ENCODE measurements around the gene C1QTNF7. TPM values are rescaled to one million over a fixed set of nuclear protein-coding genes. Genes with fewer than 3 reads are reported as not detected.

C1QTNF7 gene
- total and polyA plus RNA-seq, 2 of the 13 experiments (the other 11 are each of a cell fraction or from before 2014, with no cell fraction given): not detected

GRCh38 chr4:15414551-15415091 lies 13.2 kb upstream of the C1QTNF7 start:
- TF ChIP-seq HNF4G (IDR thresholded peaks at IDR 0.05; ENCODE audit: borderline replicate concordance, low read depth, low read length) (no peak), HNF4G (CRISPR knock-in tag; IDR thresholded peaks at IDR 0.05; ENCODE audit: borderline replicate concordance, low read depth) (no peak), ZNF253 (CRISPR knock-in tag; IDR thresholded peaks at IDR 0.05; ENCODE audit: borderline replicate concordance) (no peak), NFRKB (IDR thresholded peaks at IDR 0.05) (no peak)
- no peak for DNase-seq (ENCODE audit: low spot score)
- Histone ChIP-seq H3K9ac (ENCODE audit: insufficient read depth, low read depth, low read length) (no peak overlapping the region), H3K27me3 (ENCODE audit: control insufficient read depth in 1 of 2, insufficient read depth in 2 of 2, low read length in 2 of 2) (no peaks in the 10 kb centered on the region), H3K4me3 (replicated peaks in 1 of 3; ENCODE audit: insufficient read depth in 1 of 3, low read depth in 2 of 3, low read length in 3 of 3) (no peak overlapping the region), H3K79me2 (ENCODE audit: insufficient read depth, low read length) (no peaks in the 10 kb centered on the region), H4K20me1 (ENCODE audit: insufficient read depth, low read length) (no peaks in the 10 kb centered on the region), H3K36me3 (replicated peaks in 1 of 2; ENCODE audit: control insufficient read depth in 1 of 2, insufficient read depth in 2 of 2, low read length in 2 of 2) (no peaks in the 10 kb centered on the region), H3K27ac (ENCODE audit: extremely low read length, insufficient read depth, low read length) (no peak overlapping the region), H3K4me1 (ENCODE audit: insufficient read depth, low read length) (no peaks in the 10 kb centered on the region), H3K4me2 (ENCODE audit: low read depth, low read length) (no peak overlapping the region), H3K9me3 (ENCODE audit: low read length) (no peaks in the 10 kb centered on the region), H2AFZ (ENCODE audit: low read length) (no peak overlapping the region)
- CTCF ChIA-PET (ENCODE audit: low intra/inter-chr PET ratio, low total read pairs): no interaction called here
- BruUV-seq (replicated peaks): no TSS peak
- in situ Hi-C loops (cut with HindIII; ENCODE audit: extremely low pct_ligation_motif_present, low pct_unique_long_range_greater_than_20kb) (no loop called here), intact Hi-C loops (cut with micrococcal nuclease; ENCODE audit: unreplicated experiment) (no loop called here)
- 40% methylated on average over 4 of the region's 4 CpGs for WGBS (ENCODE audit: low lambda C conversion rate)
- ATAC-seq: no peak
- no peak for FAIRE-seq
- POLR2A ChIA-PET: no interaction called here

- Histone ChIP-seq H3K9me3 (ENCODE audit: low read length) (no peaks in the 10 kb centered on the region), H3K79me2 (ENCODE audit: insufficient read depth, low read length) (no peaks in the 10 kb centered on the region), H3K9ac (ENCODE audit: insufficient read depth, low read depth, low read length) (no peak overlapping the region), H3K4me2 (ENCODE audit: low read depth, low read length) (no peak overlapping the region), H3K36me3 (replicated peaks in 1 of 2; ENCODE audit: control insufficient read depth in 1 of 2, insufficient read depth in 2 of 2, low read length in 2 of 2) (no peaks in the 10 kb centered on the region), H2AFZ (ENCODE audit: low read length) (no peak overlapping the region), H4K20me1 (ENCODE audit: insufficient read depth, low read length) (no peaks in the 10 kb centered on the region), H3K4me1 (ENCODE audit: insufficient read depth, low read length) (no peaks in the 10 kb centered on the region), H3K27ac (ENCODE audit: extremely low read length, insufficient read depth, low read length) (no peak overlapping the region), H3K27me3 (ENCODE audit: control insufficient read depth in 1 of 2, insufficient read depth in 2 of 2, low read length in 2 of 2) (no peaks in the 10 kb centered on the region), H3K4me3 (replicated peaks in 1 of 3; ENCODE audit: insufficient read depth in 1 of 3, low read depth in 2 of 3, low read length in 3 of 3) (no peak overlapping the region)
- no TSS peak for BruUV-seq (replicated peaks)
- no peak for FAIRE-seq
- intact Hi-C loops (cut with micrococcal nuclease; ENCODE audit: unreplicated experiment): no loop called here
- in situ Hi-C loops (cut with HindIII; ENCODE audit: extremely low pct_ligation_motif_present, low pct_unique_long_range_greater_than_20kb): no loop called here
- ATAC-seq: no peak
- CTCF ChIA-PET (ENCODE audit: low intra/inter-chr PET ratio, low total read pairs): no interaction called here
- 0% methylated on average over 6 of the region's 6 CpGs for WGBS (ENCODE audit: low lambda C conversion rate)
- TF ChIP-seq ISX (CRISPR knock-in tag; conservative IDR thresholded peaks at IDR 0.05) (no peak), IKZF4 (CRISPR knock-in tag; IDR thresholded peaks at IDR 0.05; ENCODE audit: borderline replicate concordance, low read depth, not compliant biosample characterization) (no peak), ZBTB8A (CRISPR knock-in tag; IDR thresholded peaks at IDR 0.05; ENCODE audit: borderline replicate concordance, low read depth) (no peak), HIVEP1 (CRISPR knock-in tag; IDR thresholded peaks at IDR 0.05) (no peak), ARNT (IDR thresholded peaks at IDR 0.05) (no peak)
- TF ChIP-seq, protein P1, sequence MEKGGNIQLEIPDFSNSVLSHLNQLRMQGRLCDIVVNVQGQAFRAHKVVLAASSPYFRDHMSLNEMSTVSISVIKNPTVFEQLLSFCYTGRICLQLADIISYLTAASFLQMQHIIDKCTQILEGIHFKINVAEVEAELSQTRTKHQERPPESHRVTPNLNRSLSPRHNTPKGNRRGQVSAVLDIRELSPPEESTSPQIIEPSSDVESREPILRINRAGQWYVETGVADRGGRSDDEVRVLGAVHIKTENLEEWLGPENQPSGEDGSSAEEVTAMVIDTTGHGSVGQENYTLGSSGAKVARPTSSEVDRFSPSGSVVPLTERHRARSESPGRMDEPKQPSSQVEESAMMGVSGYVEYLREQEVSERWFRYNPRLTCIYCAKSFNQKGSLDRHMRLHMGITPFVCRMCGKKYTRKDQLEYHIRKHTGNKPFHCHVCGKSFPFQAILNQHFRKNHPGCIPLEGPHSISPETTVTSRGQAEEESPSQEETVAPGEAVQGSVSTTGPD (CRISPR knock-in tag; IDR thresholded peaks at IDR 0.05): no peak
- POLR2A ChIA-PET: no interaction called here
- DNase-seq (ENCODE audit: low spot score): no peak
Observed at GRCh38 chr4:15416357-15417232, 11.2 kb upstream of the C1QTNF7 start.
